DOHH2 (cell line): ENCODE results near the gene RPE65.
"Not testable (repeated sequence)": the region's sequence is repeated elsewhere in the genome, so short reads cannot be mapped to it uniquely, and the experiment has no call there.

Experiments used
- H3F3A ChIP-seq: fragments of 200-600 bp; sonication (generic), shearing (Covaris generic); 2 replicates; pipeline ENCODE4 v1.6.0; 2016; ENCODE audit warnings: antibody characterized with exemption, mild to moderate bottlenecking; ENCODE audit not compliant: control insufficient read depth, insufficient read depth
- H3K27ac ChIP-seq: fragments of 200-600 bp; sonication (generic); 2 replicates; pipeline ENCODE4 v1.5.1; 2014; ENCODE audit warnings: low read depth, mild to moderate bottlenecking, low read length, moderate library complexity
- H3K27me3 ChIP-seq: fragments of 200-600 bp; sonication (generic); 2 replicates; pipeline ENCODE4 v1.6.1; 2014; ENCODE audit warnings: mild to moderate bottlenecking, low read length, mixed read lengths; ENCODE audit not compliant: control insufficient read depth
- H3K36me3 ChIP-seq: fragments of 200-600 bp; sonication (generic); 2 replicates; pipeline ENCODE4 v1.6.1; 2014; ENCODE audit warnings: mild to moderate bottlenecking, low read length, moderate library complexity, mixed read lengths; ENCODE audit not compliant: control insufficient read depth
- H3K4me1 ChIP-seq: fragments of 200-600 bp; sonication (generic); 2 replicates; pipeline ENCODE4 v1.6.1; 2014; ENCODE audit warnings: mild to moderate bottlenecking, low read length, mixed read lengths; ENCODE audit not compliant: control insufficient read depth
- H3K4me2 ChIP-seq: fragments of 200-600 bp; sonication (generic); 2 replicates; pipeline ENCODE4 v1.6.0; 2014; ENCODE audit warnings: mild to moderate bottlenecking, low read length, moderate library complexity
- H3K4me3 ChIP-seq: fragments of 200-600 bp; sonication (generic); 2 replicates; pipeline ENCODE4 v1.5.1; 2014; ENCODE audit warnings: mild to moderate bottlenecking, low read length, mixed read lengths
- H3K79me2 ChIP-seq: fragments of 200-600 bp; sonication (generic); 2 replicates; pipeline ENCODE4 v1.6.1; 2014; ENCODE audit warnings: mild to moderate bottlenecking, low read length, mixed read lengths; ENCODE audit not compliant: control insufficient read depth
- H3K9me2 ChIP-seq: fragments of 200-600 bp; sonication (generic); replicated peaks from 2 replicates; pipeline ENCODE4 v1.6.1; 2014; ENCODE audit warnings: mild to moderate bottlenecking, low read length, mixed read lengths; ENCODE audit not compliant: control insufficient read depth
- H3K9me3 ChIP-seq: fragments of 200-600 bp; sonication (generic); 2 replicates; pipeline ENCODE4 v1.6.1; 2014; ENCODE audit warnings: antibody characterized with exemption, low read length, mixed read lengths; ENCODE audit not compliant: control insufficient read depth, insufficient read depth
- H4K20me1 ChIP-seq: fragments of 200-600 bp; sonication (generic); 2 replicates; pipeline ENCODE4 v1.6.0; 2014; ENCODE audit warnings: low read depth, mild to moderate bottlenecking, antibody characterized with exemption, low read length, moderate library complexity; ENCODE audit not compliant: control insufficient read depth, insufficient read depth
- EZH2phosphoT487 ChIP-seq: fragments of 200-600 bp; sonication (generic); IDR thresholded peaks from 2 replicates; pipeline ENCODE4 v1.6.1; 2017; ENCODE audit warnings: borderline replicate concordance, mild to moderate bottlenecking, antibody characterized with exemption, low read length, moderate library complexity, mixed read lengths
- TF ChIP-seq, protein P1 (sequence below): fragments of 200-600 bp; sonication (generic); IDR thresholded peaks from one replicate; pipeline ENCODE4 v1.5.1; 2014; ENCODE audit warnings: antibody characterized with exemption, mild to moderate bottlenecking, low read depth, low read length; ENCODE audit not compliant: poor library complexity, severe bottlenecking

RPE65 gene

GRCh38 chr1:68495968-68496679, 46.4 kb upstream of the RPE65 start:
- no peaks in the 10 kb centered on the region for H3K27me3 ChIP-seq
- H3K9me3 ChIP-seq: no peaks in the 10 kb centered on the region
- H3K36me3 ChIP-seq: peaks cover 53% of the 10 kb centered on the region
- H3K9me2 ChIP-seq: no peaks in the 10 kb centered on the region
- no peaks in the 10 kb centered on the region for H4K20me1 ChIP-seq
- H3K4me3 ChIP-seq: peak overlapping the region; percentile 96
- H3K27ac ChIP-seq: peak overlapping the region; percentile 76
- H3F3A ChIP-seq: no peaks in the 10 kb centered on the region
- peaks cover 60% of the 10 kb centered on the region for H3K79me2 ChIP-seq
- peak overlapping the region; percentile 77 for H3K4me2 ChIP-seq
- peaks cover 48% of the 10 kb centered on the region for H3K4me1 ChIP-seq
- TF ChIP-seq EZH2phosphoT487: no peak
- TF ChIP-seq, protein P1, sequence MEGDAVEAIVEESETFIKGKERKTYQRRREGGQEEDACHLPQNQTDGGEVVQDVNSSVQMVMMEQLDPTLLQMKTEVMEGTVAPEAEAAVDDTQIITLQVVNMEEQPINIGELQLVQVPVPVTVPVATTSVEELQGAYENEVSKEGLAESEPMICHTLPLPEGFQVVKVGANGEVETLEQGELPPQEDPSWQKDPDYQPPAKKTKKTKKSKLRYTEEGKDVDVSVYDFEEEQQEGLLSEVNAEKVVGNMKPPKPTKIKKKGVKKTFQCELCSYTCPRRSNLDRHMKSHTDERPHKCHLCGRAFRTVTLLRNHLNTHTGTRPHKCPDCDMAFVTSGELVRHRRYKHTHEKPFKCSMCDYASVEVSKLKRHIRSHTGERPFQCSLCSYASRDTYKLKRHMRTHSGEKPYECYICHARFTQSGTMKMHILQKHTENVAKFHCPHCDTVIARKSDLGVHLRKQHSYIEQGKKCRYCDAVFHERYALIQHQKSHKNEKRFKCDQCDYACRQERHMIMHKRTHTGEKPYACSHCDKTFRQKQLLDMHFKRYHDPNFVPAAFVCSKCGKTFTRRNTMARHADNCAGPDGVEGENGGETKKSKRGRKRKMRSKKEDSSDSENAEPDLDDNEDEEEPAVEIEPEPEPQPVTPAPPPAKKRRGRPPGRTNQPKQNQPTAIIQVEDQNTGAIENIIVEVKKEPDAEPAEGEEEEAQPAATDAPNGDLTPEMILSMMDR: no peak

- no peak for TF ChIP-seq EZH2phosphoT487
- TF ChIP-seq, protein P1: no peak
- Histone ChIP-seq H4K20me1 (no peaks in the 10 kb centered on the region), H3K4me1 (peaks cover 48% of the 10 kb centered on the region), H3K36me3 (peaks cover 59% of the 10 kb centered on the region), H3K27ac (peak overlapping the region; percentile 76), H3K79me2 (peaks cover 66% of the 10 kb centered on the region), H3K4me2 (peak overlapping the region; percentile 77), H3K9me2 (no peaks in the 10 kb centered on the region), H3F3A (no peaks in the 10 kb centered on the region), H3K9me3 (no peaks in the 10 kb centered on the region), H3K27me3 (no peaks in the 10 kb centered on the region), H3K4me3 (peak overlapping the region; percentile 96)
Observed at GRCh38 chr1:68495532-68495931, 45.8 kb upstream of the RPE65 start.

- Histone ChIP-seq H4K20me1 (no peaks in the 10 kb centered on the region), H3K9me2 (no peaks in the 10 kb centered on the region), H3K4me1 (peaks cover 48% of the 10 kb centered on the region), H3K4me3 (peak overlapping the region; percentile 34), H3K27me3 (no peaks in the 10 kb centered on the region), H3K27ac (no peak overlapping the region), H3K79me2 (peaks cover 78% of the 10 kb centered on the region), H3F3A (no peaks in the 10 kb centered on the region), H3K9me3 (no peaks in the 10 kb centered on the region), H3K4me2 (peak overlapping the region; percentile 77), H3K36me3 (peaks cover 83% of the 10 kb centered on the region)
- TF ChIP-seq EZH2phosphoT487: no peak
- TF ChIP-seq, protein P1: no peak
Observed at GRCh38 chr1:68493193-68493592, 43.4 kb upstream of the RPE65 start.

DNA sequence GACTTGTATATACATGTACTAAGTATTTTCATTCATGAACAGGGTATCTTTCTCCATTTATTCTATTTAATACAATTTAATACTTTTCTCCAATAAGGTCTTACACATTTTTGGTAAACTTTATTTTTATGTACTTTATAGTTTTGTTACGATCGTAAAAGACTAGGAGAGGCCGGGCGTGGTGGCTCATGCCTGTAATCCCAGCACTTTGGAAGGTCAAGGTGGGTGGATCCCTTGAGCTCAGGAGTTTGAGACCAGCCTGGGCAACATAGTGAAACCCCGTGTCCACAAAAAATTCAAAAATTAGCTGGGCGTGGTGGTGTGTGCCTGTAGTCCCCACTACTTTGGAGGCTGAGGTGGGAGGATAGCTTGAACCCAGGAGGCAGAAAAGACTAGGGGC, 42.5 kb upstream of the RPE65 start:
- not testable (repeated sequence) for H3K4me3 ChIP-seq

More for the DNA sequence above, 42.5 kb upstream of the RPE65 start:
- H3K79me2 ChIP-seq: peaks cover 76% of the 10 kb centered on the region
- H3K4me2 ChIP-seq: 0 out of 2 replicates have a peak overlapping the region, but pooled peaks have one; percentile 77
- H3K27me3 ChIP-seq, H3K9me2 ChIP-seq, H4K20me1 ChIP-seq, H3F3A ChIP-seq, H3K27ac ChIP-seq, H3K9me3 ChIP-seq: not testable (repeated sequence)
- H3K36me3 ChIP-seq: peaks cover 92% of the 10 kb centered on the region
- peaks cover 40% of the 10 kb centered on the region for H3K4me1 ChIP-seq
